ENCODE data around the gene ERC1. TPM values are rescaled to one million over a fixed set of nuclear protein-coding genes. Genes with fewer than 3 reads are reported as not detected.
A peak's percentile ranks its signal among the peaks of the same experiment; 100 is the strongest.

Gene ERC1
- total RNA-seq, 4 donors from 2014 or later: 50.0 to 88.1 (median 59.7) TPM

DNA sequence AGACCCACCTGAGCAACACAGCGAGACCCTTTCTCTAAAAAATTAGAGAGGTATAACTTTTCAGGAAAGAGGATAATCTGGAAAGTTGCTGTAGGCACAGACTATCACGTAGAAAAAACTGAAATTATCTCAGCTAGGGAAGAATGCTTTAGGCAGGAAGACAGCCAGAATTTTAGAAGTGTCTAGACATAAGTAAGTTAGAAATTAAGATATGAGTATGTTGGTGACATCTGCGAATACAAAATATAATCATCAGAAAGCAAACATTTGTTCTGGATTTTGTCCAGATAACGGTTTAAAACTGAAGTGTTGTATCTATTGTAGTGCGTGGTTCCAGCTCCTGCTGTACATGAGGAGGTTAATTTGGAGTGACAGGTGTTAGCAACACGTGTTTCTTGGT lies 480.2 kb downstream of the ERC1 start:
- 74% methylated on average over 6 of the region's 6 CpGs for WGBS
- H3K9me3 ChIP-seq: no peaks in the 10 kb centered on the region
- no peak overlapping the region for H3K27ac ChIP-seq (replicated peaks in 1 of 4)
- no peaks in the 10 kb centered on the region for H3K36me3 ChIP-seq
- no peak overlapping the region for H3K4me3 ChIP-seq
- no peaks in the 10 kb centered on the region for H3K27me3 ChIP-seq
- DNase-seq (ENCODE audit: extremely low spot score): no peak
- peaks cover 32 to 78% (median 59%) of the 10 kb centered on the region in 4 donors for H3K4me1 ChIP-seq
- TF ChIP-seq, protein P1, sequence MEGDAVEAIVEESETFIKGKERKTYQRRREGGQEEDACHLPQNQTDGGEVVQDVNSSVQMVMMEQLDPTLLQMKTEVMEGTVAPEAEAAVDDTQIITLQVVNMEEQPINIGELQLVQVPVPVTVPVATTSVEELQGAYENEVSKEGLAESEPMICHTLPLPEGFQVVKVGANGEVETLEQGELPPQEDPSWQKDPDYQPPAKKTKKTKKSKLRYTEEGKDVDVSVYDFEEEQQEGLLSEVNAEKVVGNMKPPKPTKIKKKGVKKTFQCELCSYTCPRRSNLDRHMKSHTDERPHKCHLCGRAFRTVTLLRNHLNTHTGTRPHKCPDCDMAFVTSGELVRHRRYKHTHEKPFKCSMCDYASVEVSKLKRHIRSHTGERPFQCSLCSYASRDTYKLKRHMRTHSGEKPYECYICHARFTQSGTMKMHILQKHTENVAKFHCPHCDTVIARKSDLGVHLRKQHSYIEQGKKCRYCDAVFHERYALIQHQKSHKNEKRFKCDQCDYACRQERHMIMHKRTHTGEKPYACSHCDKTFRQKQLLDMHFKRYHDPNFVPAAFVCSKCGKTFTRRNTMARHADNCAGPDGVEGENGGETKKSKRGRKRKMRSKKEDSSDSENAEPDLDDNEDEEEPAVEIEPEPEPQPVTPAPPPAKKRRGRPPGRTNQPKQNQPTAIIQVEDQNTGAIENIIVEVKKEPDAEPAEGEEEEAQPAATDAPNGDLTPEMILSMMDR (IDR thresholded peaks at IDR 0.05): no peak
- TF ChIP-seq POLR2AphosphoS5 (IDR thresholded peaks at IDR 0.05): no peak
- TF ChIP-seq EP300 (IDR thresholded peaks at IDR 0.05): no peak
- TF ChIP-seq POLR2A (IDR thresholded peaks at IDR 0.05; ENCODE audit: low read depth): no peak
- intact Hi-C loops (cut with DNase I): no loop called here

DNA sequence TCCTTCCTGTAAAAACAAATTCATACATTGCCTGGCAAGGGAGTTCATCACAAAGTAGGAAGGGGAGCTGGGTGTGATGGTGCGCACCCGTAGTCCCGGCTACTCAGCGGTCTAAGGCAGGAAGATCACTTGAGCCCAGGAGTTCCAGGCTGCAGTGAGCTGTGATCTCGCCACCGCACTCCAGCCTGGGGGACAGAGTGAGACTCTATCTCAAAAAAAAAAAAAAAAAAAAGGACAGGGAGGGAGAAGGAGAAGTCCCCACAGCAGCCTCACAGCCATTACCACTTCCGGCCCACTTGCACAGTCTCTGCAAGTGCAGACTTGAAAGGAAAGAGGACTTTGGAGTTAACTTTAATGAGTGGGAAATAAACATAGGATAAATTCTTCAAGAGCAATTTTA lies 482.4 kb downstream of the ERC1 start:
- DNase-seq (ENCODE audit: extremely low spot score): no peak
- Histone ChIP-seq H3K27me3 (no peaks in the 10 kb centered on the region), H3K4me3 (no peak overlapping the region), H3K27ac (replicated peaks in 1 of 4) (peak overlapping the region; percentile 45 to 64 (median 59)), H3K4me1 (peaks cover 32 to 81% (median 59%) of the 10 kb centered on the region in 4 donors), H3K9me3 (no peaks in the 10 kb centered on the region), H3K36me3 (no peaks in the 10 kb centered on the region)
- TF ChIP-seq EP300 (IDR thresholded peaks at IDR 0.05) (no peak), POLR2A (IDR thresholded peaks at IDR 0.05; ENCODE audit: low read depth) (no peak)
- intact Hi-C loops (cut with DNase I): no loop called here
- 61% methylated on average over 7 of the region's 7 CpGs for WGBS

DNA sequence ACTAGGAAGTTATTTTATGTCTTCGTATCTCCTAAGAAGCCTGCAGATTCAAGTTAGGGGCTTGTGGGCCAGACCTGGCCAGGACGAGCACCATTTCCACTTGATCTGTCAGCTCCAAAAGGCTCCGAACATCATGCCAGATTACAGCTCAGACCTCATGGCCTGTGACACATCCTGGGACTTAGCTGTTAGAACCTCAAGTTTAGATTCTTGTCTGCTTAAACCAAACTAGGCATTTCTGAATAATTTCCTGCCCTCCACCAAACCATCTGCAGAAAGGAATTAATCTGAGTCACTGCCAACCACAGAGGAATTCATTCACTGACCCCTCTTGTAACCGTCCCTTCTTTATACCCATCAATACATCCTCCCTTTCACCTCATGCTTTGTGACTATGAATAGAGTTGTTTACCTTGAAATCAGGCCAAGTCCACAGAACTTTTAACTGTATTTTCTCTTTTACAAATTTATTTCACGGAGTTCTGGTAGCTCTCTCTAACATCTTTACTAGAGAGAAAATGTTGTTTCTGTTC lies 483.1 kb downstream of the ERC1 start:
- H3K27ac ChIP-seq (replicated peaks in 1 of 4): peak overlapping the region; percentile 45 to 64 (median 59)

DNA sequence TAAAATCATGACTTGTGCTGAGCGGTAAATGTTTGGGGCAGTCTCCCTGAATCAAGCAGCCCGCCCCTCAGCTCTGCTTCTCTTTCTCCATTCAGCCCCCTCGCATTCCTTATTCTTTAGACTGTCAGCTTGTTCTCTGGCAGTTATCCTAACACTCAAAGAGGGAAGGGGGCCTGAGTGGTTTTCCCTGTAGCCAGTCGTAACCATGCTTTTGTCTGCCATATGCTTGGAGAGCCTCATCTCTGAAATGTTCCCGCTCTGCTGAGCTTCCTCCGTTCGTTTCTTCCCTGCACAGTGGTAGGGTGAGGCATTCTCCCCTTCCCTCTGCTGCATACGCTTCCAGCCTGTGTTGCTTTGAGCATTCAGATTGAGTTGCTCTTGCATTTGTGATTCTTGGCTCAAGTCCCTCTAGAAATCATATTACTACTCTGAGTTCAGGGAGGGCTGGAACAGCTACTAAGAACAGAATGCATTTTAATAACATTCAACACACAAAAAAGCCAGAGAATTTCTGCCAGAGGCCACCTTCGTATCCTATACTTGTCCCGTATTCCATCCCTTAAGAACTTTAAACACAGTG lies 483.6 kb downstream of the ERC1 start:
- Histone ChIP-seq H3K4me3 (peak overlapping the region in 3 of 4 donors; percentile 1 to 20 (median 6)), H3K36me3 (no peaks in the 10 kb centered on the region), H3K9me3 (no peaks in the 10 kb centered on the region), H3K27me3 (no peaks in the 10 kb centered on the region), H3K4me1 (peaks cover 25 to 69% (median 52%) of the 10 kb centered on the region in 4 donors), H3K27ac (replicated peaks in 1 of 4) (peak overlapping the region; percentile 45 to 64 (median 59))
- intact Hi-C loops (cut with DNase I): no loop called here
- WGBS: 25% methylated on average over 10 of the region's 10 CpGs
- no peak for DNase-seq (ENCODE audit: extremely low spot score)
- TF ChIP-seq POLR2AphosphoS5 (IDR thresholded peaks at IDR 0.05): peak in 1 of 2 donors; percentile 21
- TF ChIP-seq, protein P1 (IDR thresholded peaks at IDR 0.05): no peak

More for the DNA sequence above, 483.1 kb downstream of the ERC1 start:
- Histone ChIP-seq H3K36me3 (no peaks in the 10 kb centered on the region), H3K27me3 (no peaks in the 10 kb centered on the region), H3K4me3 (peak overlapping the region in 3 of 4 donors; percentile 1 to 20 (median 6)), H3K9me3 (no peaks in the 10 kb centered on the region), H3K4me1 (peaks cover 30 to 75% (median 55%) of the 10 kb centered on the region in 4 donors)
- intact Hi-C loops (cut with DNase I): no loop called here
- TF ChIP-seq POLR2AphosphoS5 (IDR thresholded peaks at IDR 0.05) (no peak), EP300 (IDR thresholded peaks at IDR 0.05) (no peak), POLR2A (IDR thresholded peaks at IDR 0.05; ENCODE audit: low read depth) (no peak)
- TF ChIP-seq, protein P1 (IDR thresholded peaks at IDR 0.05): no peak
- 20% methylated on average over 5 of the region's 5 CpGs for WGBS
- DNase-seq (ENCODE audit: extremely low spot score): no peak

DNA sequence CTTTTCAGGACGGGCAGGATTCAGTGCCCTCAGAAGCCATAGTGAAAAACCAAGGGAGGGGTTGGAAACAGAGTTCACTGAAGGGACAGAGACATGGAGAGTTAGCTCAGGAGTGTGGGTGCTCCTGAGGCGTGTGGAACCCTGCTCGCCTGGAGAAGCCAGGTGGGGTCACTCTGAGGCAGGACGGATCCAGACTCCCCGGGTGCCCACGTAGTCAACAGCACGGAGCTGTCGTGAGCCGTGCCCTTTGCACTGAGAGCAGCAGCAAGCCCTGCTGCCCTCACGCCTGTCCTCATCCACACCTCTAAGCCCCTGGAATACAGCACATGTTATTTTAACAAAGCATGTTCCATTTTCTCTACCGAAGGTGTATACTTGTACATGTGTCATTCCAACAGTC lies 488.6 kb downstream of the ERC1 start:
- Histone ChIP-seq H3K27ac (replicated peaks in 1 of 4) (no peak overlapping the region), H3K4me3 (no peak overlapping the region), H3K36me3 (peaks cover 0 to 5% (median 0%) of the 10 kb centered on the region in 4 donors), H3K4me1 (peaks cover 2 to 32% (median 23%) of the 10 kb centered on the region in 4 donors), H3K27me3 (no peaks in the 10 kb centered on the region), H3K9me3 (no peaks in the 10 kb centered on the region)
- DNase-seq (ENCODE audit: extremely low spot score): no peak
- 96% methylated on average over 11 of the region's 11 CpGs for WGBS
- no peak for TF ChIP-seq EP300 (IDR thresholded peaks at IDR 0.05)
- intact Hi-C loops (cut with DNase I): no loop called here

Measured in esophagus muscularis mucosa (tissue), 4 donors.